MM.1S (cell line): Measurements from ENCODE around the gene TNKS1BP1.

ENCODE experiments used
- DNase-seq: peaks from one replicate; pipeline ENCODE4 v3.0.0-alpha.2; 2015
- H2AFZ ChIP-seq: fragments of 300-600 bp; sonication (generic); 2 replicates; pipeline ENCODE4 v1.6.0; 2016; ENCODE audit warnings: antibody characterized with exemption, low read length
- H3F3A ChIP-seq: fragments of 300-600 bp; sonication (generic); 2 replicates; pipeline ENCODE4 v1.6.1; 2016; ENCODE audit warnings: mild to moderate bottlenecking, antibody characterized with exemption, low read length, moderate library complexity, mixed read lengths; ENCODE audit not compliant: insufficient read depth
- H3K27ac ChIP-seq: fragments of 300-600 bp; sonication (generic); 2 replicates; pipeline ENCODE4 v1.5.1; 2016; ENCODE audit warnings: mild to moderate bottlenecking, low read length
- H3K27me3 ChIP-seq: fragments of 300-600 bp; sonication (generic); replicated peaks from 2 replicates; pipeline ENCODE4 v1.6.0; 2016; ENCODE audit warnings: low read length; ENCODE audit not compliant: insufficient read depth
- H3K36me3 ChIP-seq: fragments of 300-600 bp; sonication (generic); replicated peaks from 2 replicates; pipeline ENCODE4 v1.6.1; 2016; ENCODE audit warnings: mild to moderate bottlenecking, low read length, mixed read lengths; ENCODE audit not compliant: insufficient read depth
- H3K4me1 ChIP-seq: fragments of 300-600 bp; sonication (generic); 2 replicates; pipeline ENCODE4 v1.6.1; 2016; ENCODE audit warnings: low read length, mixed read lengths
- H3K4me2 ChIP-seq: fragments of 300-600 bp; sonication (generic); 2 replicates; pipeline ENCODE4 v1.6.0; 2016; ENCODE audit warnings: low read depth, low read length
- H3K4me3 ChIP-seq: fragments of 300-600 bp; sonication (generic); 2 replicates; pipeline ENCODE4 v1.5.1; 2016; ENCODE audit warnings: low read length, mixed read lengths
- H3K79me2 ChIP-seq: fragments of 300-600 bp; sonication (generic); 2 replicates; pipeline ENCODE4 v1.6.1; 2016; ENCODE audit warnings: mixed run types, low read length, mixed read lengths
- H3K9ac ChIP-seq: fragments of 300-600 bp; sonication (generic); 2 replicates; pipeline ENCODE4 v1.6.1; 2016; ENCODE audit warnings: low read length, mixed read lengths
- H3K9me2 ChIP-seq: fragments of 300-600 bp; sonication (generic); replicated peaks from 2 replicates; pipeline ENCODE4 v1.6.1; 2016; ENCODE audit warnings: mild to moderate bottlenecking, low read length, mixed read lengths; ENCODE audit not compliant: insufficient read depth
- H3K9me3 ChIP-seq: fragments of 300-600 bp; sonication (generic); replicated peaks from 2 replicates; pipeline ENCODE4 v1.6.1; 2016; ENCODE audit warnings: mild to moderate bottlenecking, low read length, mixed read lengths; ENCODE audit not compliant: insufficient read depth
- H4K20me1 ChIP-seq: fragments of 300-600 bp; sonication (generic); 2 replicates; pipeline ENCODE4 v1.6.1; 2016; ENCODE audit warnings: mild to moderate bottlenecking, low read length, moderate library complexity, mixed read lengths; ENCODE audit not compliant: insufficient read depth
- EZH2 ChIP-seq: fragments of 300-600 bp; sonication (generic); optimal IDR thresholded peaks from 2 replicates; pipeline ENCODE3; 2017; ENCODE audit warnings: low read depth, mild to moderate bottlenecking, antibody characterized with exemption, low read length, mixed read lengths
- EZH2phosphoT487 ChIP-seq: fragments of 300-600 bp; sonication (generic); IDR thresholded peaks from 2 replicates; pipeline ENCODE4 v1.6.1; 2018; ENCODE audit warnings: antibody characterized with exemption, low read length
- TF ChIP-seq, protein P1 (sequence below): fragments of 300-600 bp; sonication (generic); IDR thresholded peaks from 2 replicates; pipeline ENCODE4 v1.5.1; 2016; ENCODE audit warnings: antibody characterized with exemption, low read length, mixed read lengths

Gene TNKS1BP1

DNA sequence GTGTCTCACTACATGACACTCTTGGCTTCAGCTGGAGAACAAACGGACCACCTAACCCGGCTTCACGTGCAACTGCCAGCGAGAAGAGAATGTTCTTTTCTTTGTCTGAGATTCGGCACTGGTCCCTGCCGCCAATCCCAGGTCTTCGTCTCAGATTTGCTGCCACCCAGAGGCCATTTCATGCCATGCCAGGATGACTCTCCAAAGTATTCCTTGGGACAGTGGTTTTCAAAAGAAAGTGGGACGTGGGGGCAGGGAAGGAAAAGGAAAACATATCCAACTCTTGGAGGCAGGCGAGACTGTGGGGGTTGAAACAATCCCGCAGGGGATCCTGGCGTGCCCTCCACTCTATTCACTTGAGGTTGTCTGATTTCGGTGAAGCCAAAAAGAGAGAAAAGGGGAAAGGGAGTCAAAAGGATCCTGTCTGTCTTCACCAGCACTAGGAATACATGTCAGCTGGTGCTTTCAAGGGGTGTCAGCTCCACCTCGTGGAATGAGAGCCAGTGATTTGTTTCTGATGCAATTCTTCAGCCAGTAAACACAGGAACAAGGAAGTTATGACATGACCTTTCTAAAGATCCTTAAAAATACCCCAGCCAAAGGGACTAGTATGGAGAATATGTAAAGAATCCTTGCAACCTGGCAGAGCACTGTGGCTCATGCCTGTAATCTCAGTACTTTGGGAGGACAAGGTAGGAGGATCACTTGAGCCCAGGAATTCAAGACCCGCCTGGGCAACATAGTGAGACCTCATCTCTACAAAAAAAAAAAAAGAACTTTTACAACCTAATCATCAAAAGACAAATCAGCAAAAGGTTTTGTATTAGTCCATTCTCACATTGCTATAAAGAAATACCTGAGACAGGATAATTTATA, 46.7 kb downstream of the TNKS1BP1 start:
- TF ChIP-seq, protein P1, sequence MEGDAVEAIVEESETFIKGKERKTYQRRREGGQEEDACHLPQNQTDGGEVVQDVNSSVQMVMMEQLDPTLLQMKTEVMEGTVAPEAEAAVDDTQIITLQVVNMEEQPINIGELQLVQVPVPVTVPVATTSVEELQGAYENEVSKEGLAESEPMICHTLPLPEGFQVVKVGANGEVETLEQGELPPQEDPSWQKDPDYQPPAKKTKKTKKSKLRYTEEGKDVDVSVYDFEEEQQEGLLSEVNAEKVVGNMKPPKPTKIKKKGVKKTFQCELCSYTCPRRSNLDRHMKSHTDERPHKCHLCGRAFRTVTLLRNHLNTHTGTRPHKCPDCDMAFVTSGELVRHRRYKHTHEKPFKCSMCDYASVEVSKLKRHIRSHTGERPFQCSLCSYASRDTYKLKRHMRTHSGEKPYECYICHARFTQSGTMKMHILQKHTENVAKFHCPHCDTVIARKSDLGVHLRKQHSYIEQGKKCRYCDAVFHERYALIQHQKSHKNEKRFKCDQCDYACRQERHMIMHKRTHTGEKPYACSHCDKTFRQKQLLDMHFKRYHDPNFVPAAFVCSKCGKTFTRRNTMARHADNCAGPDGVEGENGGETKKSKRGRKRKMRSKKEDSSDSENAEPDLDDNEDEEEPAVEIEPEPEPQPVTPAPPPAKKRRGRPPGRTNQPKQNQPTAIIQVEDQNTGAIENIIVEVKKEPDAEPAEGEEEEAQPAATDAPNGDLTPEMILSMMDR, result peak; percentile 90
- no peak for TF ChIP-seq EZH2phosphoT487
- Histone ChIP-seq H3K79me2 (no peaks in the 10 kb centered on the region), H3K9me3 (no peaks in the 10 kb centered on the region), H2AFZ (peak overlapping the region; percentile 53), H3K4me3 (no peak overlapping the region), H3K4me1 (no peaks in the 10 kb centered on the region), H3K27ac (no peak overlapping the region), H3K36me3 (no peaks in the 10 kb centered on the region), H3K9me2 (no peaks in the 10 kb centered on the region), H3F3A (no peaks in the 10 kb centered on the region), H4K20me1 (no peaks in the 10 kb centered on the region), H3K4me2 (peak overlapping the region; percentile 33), H3K9ac (no peak overlapping the region), H3K27me3 (no peaks in the 10 kb centered on the region)
- DNase-seq, result no peak

DNA sequence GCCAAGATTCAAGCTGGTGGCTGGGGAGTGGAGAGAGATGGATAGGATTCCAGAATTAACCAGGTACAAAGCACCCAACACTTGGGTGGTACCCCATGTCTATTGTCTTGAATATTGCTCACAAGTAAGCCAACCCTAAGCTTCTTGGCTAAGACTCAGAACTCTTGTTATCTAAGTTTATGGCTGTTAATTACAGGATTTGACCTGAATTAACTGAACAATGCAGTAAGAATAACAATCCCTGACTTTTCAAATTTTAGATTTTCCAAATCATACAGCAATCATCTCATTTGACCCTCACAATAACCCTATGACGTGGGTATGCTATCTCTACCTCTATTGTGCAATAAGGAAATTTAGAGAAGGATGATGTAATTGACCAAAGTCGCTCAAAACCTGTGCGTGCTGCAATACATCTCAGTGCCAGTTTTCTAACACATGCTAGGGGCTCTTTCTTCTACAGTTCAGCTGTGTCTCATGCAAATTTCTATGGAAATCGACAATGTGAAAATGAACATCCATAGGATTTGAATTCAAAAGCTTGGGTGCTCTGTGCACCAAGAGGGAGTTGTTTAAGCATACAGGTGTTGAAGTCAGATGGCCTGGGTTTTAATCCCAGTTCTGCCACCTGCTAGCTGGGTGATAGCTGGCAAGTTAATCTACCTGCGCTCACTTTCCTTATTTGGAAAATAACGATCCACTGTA, 47.6 kb downstream of the TNKS1BP1 start:
- Histone ChIP-seq H2AFZ (peak overlapping the region; percentile 53), H3K79me2 (no peaks in the 10 kb centered on the region), H3K27me3 (no peaks in the 10 kb centered on the region), H3K9ac (no peak overlapping the region), H3K9me3 (no peaks in the 10 kb centered on the region), H3K27ac (no peak overlapping the region), H3K9me2 (no peaks in the 10 kb centered on the region), H3F3A (no peaks in the 10 kb centered on the region), H4K20me1 (no peaks in the 10 kb centered on the region), H3K4me1 (no peaks in the 10 kb centered on the region), H3K4me3 (no peak overlapping the region), H3K36me3 (no peaks in the 10 kb centered on the region), H3K4me2 (peak overlapping the region; percentile 33; the same call in 1 of the 2 replicates)
- TF ChIP-seq EZH2phosphoT487 (no peak), EZH2 (no peak)
- TF ChIP-seq, protein P1, result no peak
- DNase-seq, result no peak

DNA sequence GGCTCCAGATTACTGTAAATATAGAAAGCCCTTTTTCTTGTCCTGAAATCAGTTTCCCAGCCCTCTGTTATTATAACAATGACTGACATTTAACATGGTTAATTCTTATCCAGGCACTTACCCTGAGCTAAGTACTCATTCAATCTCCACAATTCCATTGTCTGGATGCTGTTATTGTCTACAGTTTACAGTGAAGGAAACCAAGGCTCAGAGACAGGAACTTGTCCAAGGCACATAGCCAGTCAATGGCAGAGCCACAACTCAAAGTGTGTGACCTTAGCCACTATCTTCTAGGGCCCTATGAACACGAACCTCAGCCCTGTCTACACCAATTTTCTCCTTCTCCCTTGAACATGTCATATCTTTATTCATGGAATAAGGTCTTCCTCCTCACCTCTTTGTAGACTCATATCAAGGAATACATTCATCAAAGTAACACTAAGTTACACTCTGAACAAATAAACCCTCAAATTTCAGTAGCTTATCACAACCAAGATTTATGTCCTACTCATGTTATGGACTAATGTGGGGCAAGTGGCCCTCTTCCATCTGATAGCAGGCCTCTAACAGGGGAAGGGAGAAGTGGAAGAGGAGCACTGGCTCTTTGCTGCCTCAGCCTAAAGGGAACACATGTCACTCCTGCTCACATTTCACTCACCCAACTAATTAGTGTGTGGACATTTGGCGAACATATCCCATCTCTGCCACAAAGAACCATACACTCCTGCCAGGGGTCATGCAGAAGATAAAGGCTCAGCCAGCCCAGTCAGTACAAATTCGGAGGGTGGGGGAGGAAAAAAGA, 48.4 kb downstream of the TNKS1BP1 start:
- Histone ChIP-seq H3K9me2 (no peaks in the 10 kb centered on the region), H2AFZ (no peak overlapping the region), H3K27me3 (no peaks in the 10 kb centered on the region), H3K9ac (no peak overlapping the region), H3F3A (no peaks in the 10 kb centered on the region), H3K9me3 (no peaks in the 10 kb centered on the region), H3K36me3 (no peaks in the 10 kb centered on the region), H3K27ac (no peak overlapping the region), H3K4me3 (no peak overlapping the region), H3K79me2 (no peaks in the 10 kb centered on the region), H3K4me2 (no peak overlapping the region), H4K20me1 (no peaks in the 10 kb centered on the region), H3K4me1 (no peaks in the 10 kb centered on the region)
- DNase-seq, result no peak
- no peak for TF ChIP-seq EZH2
- TF ChIP-seq, protein P1, result no peak
- TF ChIP-seq EZH2phosphoT487, result no peak
